NT2/D1 (cell line): ENCODE results near the gene PIK3CB.

Experiments used
- SUZ12 ChIP-seq: IDR thresholded peaks from 2 replicates; pipeline ENCODE4 v1.6.1; 2011; ENCODE audit not compliant: insufficient read length, insufficient read depth; ENCODE audit errors: extremely low read depth
- YY1 ChIP-seq: IDR thresholded peaks from 2 replicates; pipeline ENCODE4 v1.6.1; 2011; ENCODE audit not compliant: insufficient read length, insufficient read depth
- ZNF274 ChIP-seq: IDR thresholded peaks from 2 replicates; pipeline ENCODE4 v1.6.1; 2011; ENCODE audit warnings: mild to moderate bottlenecking, low read depth, low read length

GRCh38 chr3:138712086-138712485 lies 122.6 kb downstream of the PIK3CB start:
- TF ChIP-seq SUZ12 = no peak
- TF ChIP-seq ZNF274 = no peak
- TF ChIP-seq YY1 = no peak
